Mucosa of descending colon (tissue), 3 donors: ENCODE data around the gene TEX14. TPM values are rescaled to one million over a fixed set of nuclear protein-coding genes. Genes with fewer than 3 reads are reported as not detected.

Source experiments
- ATAC-seq: fragments of 200-7000 bp; cut with Tn5 transposase; one replicate; pipeline ENCODE4 v1.9.1; 2020; ENCODE audit warnings: mild to moderate bottlenecking, moderate library complexity
- DNase-seq, 3 donors: peaks; one replicate each; pipeline ENCODE4 v3.0.0-alpha.2; 2020
- H3K36me3 ChIP-seq: fragments of 200-600 bp; one replicate; pipeline ENCODE4 v1.8.0; 2021; ENCODE audit warnings: low read depth, mild to moderate bottlenecking
- H3K4me1 ChIP-seq: fragments of 200-600 bp; one replicate; pipeline ENCODE4 v1.8.0; 2021; ENCODE audit warnings: low read depth, mild to moderate bottlenecking
- H3K4me3 ChIP-seq: fragments of 200-600 bp; one replicate; pipeline ENCODE4 v1.8.0; 2021; ENCODE audit warnings: mild to moderate bottlenecking
- H3K9me3 ChIP-seq: fragments of 200-600 bp; one replicate; pipeline ENCODE4 v1.8.0; 2021; ENCODE audit warnings: mild to moderate bottlenecking
- CTCF ChIP-seq: fragments of 200-600 bp; IDR thresholded peaks from one replicate; pipeline ENCODE4 v1.8.0; 2022; ENCODE audit warnings: antibody characterized with exemption, mild to moderate bottlenecking
- intact Hi-C, 2 donors: fragments of 100-400 bp; cut with DNase I in 1 of 2; cut with micrococcal nuclease in 1 of 2; formaldehyde crosslinking; loops; one replicate each; pipeline versions ENCODE4 v1.11.0 to v1.11.1; 2022; cut with DNase I, micrococcal nuclease
- total RNA-seq, 3 donors: library from RNA; stranded (reverse); fragmentation: NEBNext Ultra II Directional in 2 of 3; extraction: Animal tissue kit (Norgen Biotek cat#: 25700) in 2 of 3; gene quantifications; one replicate each; pipeline versions ENCODE4 v1.2.1 to v1.2.4, GENCODE V29; 2021 to 2023
- donor health status: DM: no; HTN: no; CAD: no; lungs with moderate emphysema.
- donor health status: DM: no; HTN: no; CAD: no.
- donor health status: DM: no; HTN: yes; CAD: no.

TEX14 gene
- total RNA-seq, 3 donors from 2014 or later: 0.28 TPM; not detected in 2

DNA sequence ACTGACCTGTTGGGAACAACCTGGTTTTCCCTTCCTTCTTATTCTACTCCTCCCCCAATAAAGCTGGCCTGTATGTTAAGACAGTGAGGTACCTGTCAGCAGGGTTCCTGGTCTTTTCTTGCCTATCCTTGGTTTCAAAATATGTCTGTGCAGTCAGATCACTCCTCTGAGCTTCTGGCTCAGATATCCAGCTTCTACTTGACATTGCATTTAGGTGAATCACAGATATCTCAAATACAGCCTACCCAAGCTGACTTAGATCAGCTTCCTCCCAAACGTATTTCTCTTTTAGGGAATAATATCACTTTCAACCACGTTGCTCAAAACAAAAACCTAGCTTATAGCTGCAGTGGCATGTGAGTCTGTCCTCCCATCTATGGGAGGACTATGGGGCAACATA lies 48.7 kb downstream of the TEX14 start:
- ATAC-seq: no peak
- Histone ChIP-seq H3K4me3 (no peak overlapping the region), H3K36me3 (no peaks in the 10 kb centered on the region), H3K9me3 (no peaks in the 10 kb centered on the region), H3K4me1 (no peaks in the 10 kb centered on the region)
- intact Hi-C loops: no loop called here
- no peak for DNase-seq
- TF ChIP-seq CTCF: no peak

DNA sequence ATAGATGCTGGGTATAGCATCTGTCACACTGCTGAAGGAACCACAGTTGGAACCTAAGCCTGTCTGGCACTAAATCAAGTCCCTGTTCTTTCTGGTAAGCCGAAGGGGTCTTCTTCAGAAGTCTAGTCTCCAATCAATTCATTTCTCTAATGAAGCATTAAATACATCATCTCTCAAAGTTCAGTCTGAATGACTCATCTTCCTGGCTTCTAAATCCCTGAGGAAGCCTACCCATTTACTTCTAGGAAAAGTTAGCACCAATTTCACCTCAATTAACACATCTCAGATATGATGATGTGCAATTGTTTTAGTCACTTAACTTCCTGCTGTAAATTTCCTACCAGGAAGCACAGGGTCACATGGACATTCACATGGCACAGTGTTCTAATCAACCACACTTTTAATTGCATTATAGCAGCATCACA lies 49.9 kb downstream of the TEX14 start:
- DNase-seq (no peak), ATAC-seq (no peak)
- H3K4me1 ChIP-seq: no peaks in the 10 kb centered on the region
- intact Hi-C loops: no loop called here
- no peak for TF ChIP-seq CTCF
- no peaks in the 10 kb centered on the region for H3K36me3 ChIP-seq
- no peaks in the 10 kb centered on the region for H3K9me3 ChIP-seq
- H3K4me3 ChIP-seq: no peak overlapping the region

- DNase-seq (no peak), ATAC-seq (no peak)
- Histone ChIP-seq H3K4me3 (no peak overlapping the region), H3K36me3 (no peaks in the 10 kb centered on the region), H3K4me1 (no peaks in the 10 kb centered on the region), H3K9me3 (no peaks in the 10 kb centered on the region)
- intact Hi-C loops: no loop called here
- no peak for TF ChIP-seq CTCF
Observed at GRCh38 chr17:58640202-58640601, 51.6 kb downstream of the TEX14 start.

- ATAC-seq (no peak), DNase-seq (no peak)
- H3K9me3 ChIP-seq: no peaks in the 10 kb centered on the region
- no peaks in the 10 kb centered on the region for H3K4me1 ChIP-seq
- intact Hi-C loops: no loop called here
- TF ChIP-seq CTCF: no peak
- H3K36me3 ChIP-seq: no peaks in the 10 kb centered on the region
- no peak overlapping the region for H3K4me3 ChIP-seq
Observed at GRCh38 chr17:58639681-58640080, 52.2 kb downstream of the TEX14 start.

GRCh38 chr17:58637011-58637570 lies 54.8 kb downstream of the TEX14 start:
- Histone ChIP-seq H3K4me1 (peaks cover 3% of the 10 kb centered on the region), H3K4me3 (no peak overlapping the region), H3K9me3 (no peaks in the 10 kb centered on the region), H3K36me3 (no peaks in the 10 kb centered on the region)
- DNase-seq: no peak
- TF ChIP-seq CTCF: no peak
- ATAC-seq: no peak
- intact Hi-C loops: no loop called here
